OCI-LY7 (cell line): ENCODE results near the gene BRPF3. TPM values are rescaled to one million over a fixed set of nuclear protein-coding genes. Genes with fewer than 3 reads are reported as not detected.

ENCODE experiments used
- BruUV-seq: library from RNA; stranded (reverse); fragments of 400-500 nt; replicated peaks from 2 replicates; lab custom pipeline; 2021; lab: Mats Ljungman, UMichigan
- CTCF ChIA-PET: fragments of 300-600 bp; sonication (Branson Sonifier 250); formaldehyde crosslinking; loops from one replicate; lab custom pipeline; 2022; ENCODE audit warnings: antibody characterized with exemption; ENCODE audit not compliant: unreplicated experiment; lab: Charles Lee
- POLR2A ChIA-PET: fragments of 300-600 bp; sonication (Branson Sonifier 250); formaldehyde crosslinking; loops from one replicate; lab custom pipeline; 2022; ENCODE audit warnings: antibody characterized with exemption; lab: Charles Lee
- DNase-seq: peaks from one replicate; pipeline ENCODE4 v3.0.0-alpha.2; 2015; ENCODE audit warnings: low spot score
- H2AFZ ChIP-seq: fragments of 200-600 bp; sonication (generic), shearing (Covaris generic); 2 replicates; pipeline ENCODE4 v1.6.1; 2014; ENCODE audit warnings: mild to moderate bottlenecking, antibody characterized with exemption, low read length, moderate library complexity
- H3K27ac ChIP-seq: fragments of 200-600 bp; sonication (generic); 2 replicates; pipeline ENCODE4 v1.5.1; 2014; ENCODE audit warnings: mixed run types, low read depth, mild to moderate bottlenecking, moderate library complexity, low read length, inconsistent platforms; ENCODE audit not compliant: poor library complexity, severe bottlenecking
- H3K36me3 ChIP-seq: fragments of 200-600 bp; sonication (generic); 2 replicates; pipeline ENCODE4 v1.6.1; 2014; ENCODE audit warnings: mild to moderate bottlenecking, antibody characterized with exemption, low read length, moderate library complexity, mixed read lengths; ENCODE audit not compliant: insufficient read depth
- H3K4me1 ChIP-seq: fragments of 200-600 bp; sonication (generic); 2 replicates; pipeline ENCODE4 v1.5.1; 2014; ENCODE audit warnings: mild to moderate bottlenecking, low read length; ENCODE audit not compliant: insufficient read depth, poor library complexity, severe bottlenecking
- H3K4me2 ChIP-seq: fragments of 200-600 bp; sonication (generic); 2 replicates; pipeline ENCODE4 v1.6.1; 2014; ENCODE audit warnings: mild to moderate bottlenecking, low read length
- H3K4me3 ChIP-seq: fragments of 200-600 bp; sonication (generic); 2 replicates; pipeline ENCODE4 v1.5.1; 2014; ENCODE audit warnings: mild to moderate bottlenecking, low read depth, low read length; ENCODE audit not compliant: poor library complexity, severe bottlenecking
- H3K79me2 ChIP-seq: fragments of 200-600 bp; sonication (generic); 2 replicates; pipeline ENCODE4 v1.6.1; 2016; ENCODE audit warnings: low read depth, mild to moderate bottlenecking, low read length, moderate library complexity, mixed read lengths; ENCODE audit not compliant: insufficient read depth
- H3K9me2 ChIP-seq: fragments of 200-600 bp; sonication (generic); 2 replicates; pipeline ENCODE4 v1.6.1; 2016; ENCODE audit warnings: mild to moderate bottlenecking, low read length, mixed read lengths; ENCODE audit not compliant: insufficient read depth
- H3K9me3 ChIP-seq: fragments of 200-600 bp; sonication (generic); 2 replicates; pipeline ENCODE4 v1.6.1; 2014; ENCODE audit warnings: mild to moderate bottlenecking, mixed run types, low read length, mixed read lengths
- H4K20me1 ChIP-seq: fragments of 200-600 bp; sonication (generic); 2 replicates; pipeline ENCODE4 v1.6.1; 2014; ENCODE audit warnings: mild to moderate bottlenecking, antibody characterized with exemption, low read length, moderate library complexity, mixed read lengths; ENCODE audit not compliant: insufficient read depth
- CTCF ChIP-seq: fragments of 200-600 bp; sonication (generic); conservative IDR thresholded peaks from 2 replicates; pipeline ENCODE4 v1.5.1; 2014; ENCODE audit warnings: mild to moderate bottlenecking, antibody characterized with exemption, low read length, moderate library complexity, mixed read lengths
- EZH2phosphoT487 ChIP-seq: fragments of 200-600 bp; sonication (generic); IDR thresholded peaks from 2 replicates; pipeline ENCODE4 v1.6.1; 2018; ENCODE audit warnings: low read depth, borderline replicate concordance, mild to moderate bottlenecking, mixed run types, antibody characterized with exemption, low read length, moderate library complexity, mixed read lengths
- intact Hi-C: fragments of 100-400 bp; cut with micrococcal nuclease; formaldehyde crosslinking; loops from one replicate; pipeline ENCODE4 v1.10.0; 2022; ENCODE audit not compliant: unreplicated experiment
- total RNA-seq, 2 experiments: library from RNA; depleted of rRNA in 1 of 2; stranded (reverse); fragments of >200 nt in 1 of 2; shearing (Covaris generic) in 1 of 2; gene quantifications; 2 replicates each; pipeline ENCODE4 v1.2.3, GENCODE V29; 2014 to 2022

The BRPF3 gene
- total RNA-seq, 2 experiments from 2014 or later: 10.4 to 12.0 TPM

GRCh38 chr6:36232172-36232571 is 35.6 kb downstream of the BRPF3 start:
- CTCF ChIA-PET: no interaction called here
- intact Hi-C loops: no loop called here
- Histone ChIP-seq H3K4me2 (no peak overlapping the region), H3K9me3 (no peaks in the 10 kb centered on the region), H3K79me2 (no peaks in the 10 kb centered on the region), H4K20me1 (no peaks in the 10 kb centered on the region), H3K36me3 (no peaks in the 10 kb centered on the region), H3K9me2 (no peaks in the 10 kb centered on the region), H2AFZ (no peak overlapping the region), H3K4me3 (no peak overlapping the region), H3K4me1 (no peaks in the 10 kb centered on the region), H3K27ac (no peak overlapping the region)
- BruUV-seq: TSS peak; percentile 84
- POLR2A ChIA-PET: no interaction called here
- no peak for DNase-seq
- no peak for TF ChIP-seq CTCF

GRCh38 chr6:36235309-36235708 is 38.8 kb downstream of the BRPF3 start:
- TF ChIP-seq EZH2phosphoT487 (no peak), CTCF (no peak)
- CTCF ChIA-PET: interaction anchor here (0.6 kb wide), 1 partner anchor 84 kb away, joined by 3 read pairs; no protein-coding TSS in a partner anchor
- no peaks in the 10 kb centered on the region for H3K79me2 ChIP-seq
- no peak overlapping the region for H3K4me3 ChIP-seq
- H3K27ac ChIP-seq: no peak overlapping the region
- no peak overlapping the region for H3K4me2 ChIP-seq
- no peaks in the 10 kb centered on the region for H3K9me2 ChIP-seq
- intact Hi-C loops: no loop called here
- H4K20me1 ChIP-seq: no peaks in the 10 kb centered on the region
- H3K4me1 ChIP-seq: no peaks in the 10 kb centered on the region
- H3K9me3 ChIP-seq: no peaks in the 10 kb centered on the region
- POLR2A ChIA-PET: no interaction called here
- no peaks in the 10 kb centered on the region for H3K36me3 ChIP-seq
- H2AFZ ChIP-seq: no peak overlapping the region
- BruUV-seq: no TSS peak
- DNase-seq: no peak

GRCh38 chr6:36235862-36236261 is 39.3 kb downstream of the BRPF3 start:
- Histone ChIP-seq H3K79me2 (no peaks in the 10 kb centered on the region), H3K27ac (no peak overlapping the region), H3K36me3 (no peaks in the 10 kb centered on the region), H3K9me2 (no peaks in the 10 kb centered on the region), H3K4me2 (no peak overlapping the region), H4K20me1 (no peaks in the 10 kb centered on the region), H2AFZ (no peak overlapping the region), H3K4me3 (no peak overlapping the region), H3K4me1 (no peaks in the 10 kb centered on the region), H3K9me3 (no peaks in the 10 kb centered on the region)
- no peak for TF ChIP-seq CTCF
- TF ChIP-seq EZH2phosphoT487: no peak
- POLR2A ChIA-PET: no interaction called here
- intact Hi-C loops: no loop called here
- DNase-seq: no peak
- BruUV-seq: no TSS peak
- CTCF ChIA-PET: interaction anchor here (0.6 kb wide), 1 partner anchor 85 kb away, joined by 3 read pairs; no protein-coding TSS in a partner anchor
